IMR-90 (cell line): ENCODE measurements around the gene DENND10. TPM values are rescaled to one million over a fixed set of nuclear protein-coding genes. Genes with fewer than 3 reads are reported as not detected.

Experiments used
- ATAC-seq: fragments of 200-7000 bp; cut with Tn5 transposase; 2 replicates; pipeline ENCODE4 v1.9.1; 2020; ENCODE audit warnings: low read depth, mild to moderate bottlenecking, moderate library complexity
- BruUV-seq: library from RNA; stranded (reverse); fragments of 400-500 nt; replicated peaks from 2 replicates; lab custom pipeline; 2021; lab: Mats Ljungman, UMichigan
- CTCF ChIA-PET: fragments of 300-600 bp; formaldehyde crosslinking; extraction: SDS; loops from one replicate; lab custom pipeline; 2021; ENCODE audit warnings: antibody characterized with exemption; lab: Yijun Ruan, JAX
- POLR2A ChIA-PET: fragments of 300-600 bp; sonication (Branson Sonifier 250); formaldehyde crosslinking; loops from one replicate; lab custom pipeline; 2022; ENCODE audit warnings: antibody characterized with exemption; ENCODE audit not compliant: unreplicated experiment; lab: Charles Lee
- DNase-seq: peaks from one replicate; pipeline ENCODE4 v3.0.0; 2013
- H2AFZ ChIP-seq: replicated peaks from 2 replicates; pipeline ENCODE3; 2013; ENCODE audit warnings: low read length, mild to moderate bottlenecking; ENCODE audit not compliant: poor library complexity
- H2AK5ac ChIP-seq: 2 replicates; pipeline ENCODE4 v1.6.1; 2013; ENCODE audit warnings: low read depth, low read length, inconsistent platforms
- H2AK9ac ChIP-seq: replicated peaks from 2 replicates; pipeline ENCODE3; 2013; ENCODE audit warnings: mild to moderate bottlenecking, low read depth, low read length, moderate library complexity; ENCODE audit not compliant: poor library complexity
- H2BK120ac ChIP-seq: 2 replicates; pipeline ENCODE4 v1.6.1; 2013; ENCODE audit warnings: low read depth, low read length, inconsistent platforms
- H2BK15ac ChIP-seq: 3 replicates; pipeline ENCODE4 v1.6.1; 2013; ENCODE audit warnings: low read depth, low read length, inconsistent platforms
- H2BK20ac ChIP-seq: 2 replicates; pipeline ENCODE4 v1.6.1; 2013; ENCODE audit warnings: low read depth, mild to moderate bottlenecking, inconsistent platforms, low read length, moderate library complexity
- H2BK5ac ChIP-seq: 2 replicates; pipeline ENCODE4 v1.6.1; 2013; ENCODE audit warnings: mild to moderate bottlenecking, low read depth, low read length, inconsistent platforms; ENCODE audit not compliant: poor library complexity, severe bottlenecking
- H3K14ac ChIP-seq: replicated peaks from 2 replicates; pipeline ENCODE4 v1.6.1; 2013; ENCODE audit warnings: low read depth, low read length, inconsistent platforms
- H3K18ac ChIP-seq: 2 replicates; pipeline ENCODE4 v1.6.1; 2013; ENCODE audit warnings: low read depth, low read length, control low read depth
- H3K23ac ChIP-seq: 2 replicates; pipeline ENCODE4 v1.6.1; 2013; ENCODE audit warnings: low read depth, low read length, inconsistent platforms
- H3K27ac ChIP-seq: 2 replicates; pipeline ENCODE4 v1.5.1; 2013; ENCODE audit warnings: mild to moderate bottlenecking, control low read depth, low read length; ENCODE audit not compliant: insufficient read depth
- H3K27me3 ChIP-seq: 2 replicates; pipeline ENCODE4 v1.6.1; 2013; ENCODE audit warnings: low read length; ENCODE audit not compliant: control insufficient read depth, insufficient read depth
- H3K36me3 ChIP-seq: 2 replicates; pipeline ENCODE4 v1.6.1; 2013; ENCODE audit warnings: low read length, mixed read lengths; ENCODE audit not compliant: control insufficient read depth, insufficient read depth
- H3K4ac ChIP-seq: 2 replicates; pipeline ENCODE4 v1.6.1; 2013; ENCODE audit warnings: low read depth, low read length, inconsistent platforms
- H3K4me1 ChIP-seq: 2 replicates; pipeline ENCODE4 v1.6.1; 2013; ENCODE audit warnings: low read length, mixed read lengths; ENCODE audit not compliant: control insufficient read depth, insufficient read depth
- H3K4me2 ChIP-seq: 2 replicates; pipeline ENCODE4 v1.6.1; 2013; ENCODE audit warnings: low read depth, mild to moderate bottlenecking, control low read depth, low read length, moderate library complexity
- H3K4me3 ChIP-seq: 2 replicates; pipeline ENCODE4 v1.5.1; 2013; ENCODE audit warnings: low read depth, mild to moderate bottlenecking, control low read depth, low read length, moderate library complexity; ENCODE audit not compliant: insufficient read depth
- H3K56ac ChIP-seq: 2 replicates; pipeline ENCODE4 v1.6.1; 2013; ENCODE audit warnings: low read length, inconsistent platforms; ENCODE audit not compliant: insufficient read depth; ENCODE audit errors: extremely low read depth
- H3K79me1 ChIP-seq, 2 experiments: 2 replicates each; pipeline ENCODE4 v1.6.1; 2013; ENCODE audit warnings: low read length in 2 of 2, inconsistent platforms in 1 of 2, low read depth in 1 of 2
- H3K9ac ChIP-seq: 2 replicates; pipeline ENCODE4 v1.6.1; 2013; ENCODE audit warnings: low read depth, low read length, control low read depth
- H3K9me1 ChIP-seq: 2 replicates; pipeline ENCODE4 v1.6.1; 2013; ENCODE audit warnings: low read length, inconsistent platforms; ENCODE audit not compliant: insufficient read depth
- H3K9me3 ChIP-seq: 2 replicates; pipeline ENCODE4 v1.6.1; 2013; ENCODE audit warnings: low read length; ENCODE audit not compliant: control insufficient read depth, insufficient read depth
- H4K20me1 ChIP-seq: 2 replicates; pipeline ENCODE4 v1.6.1; 2013; ENCODE audit warnings: low read length, inconsistent platforms; ENCODE audit not compliant: insufficient read depth
- H4K5ac ChIP-seq: 2 replicates; pipeline ENCODE4 v1.6.1; 2013; ENCODE audit warnings: mild to moderate bottlenecking, low read depth, low read length, control low read depth
- H4K8ac ChIP-seq, 2 experiments: 2 replicates each; pipeline ENCODE4 v1.6.1; 2013; ENCODE audit warnings: low read depth in 2 of 2, low read length in 2 of 2, control low read depth in 1 of 2, inconsistent platforms in 1 of 2
- H4K91ac ChIP-seq: 2 replicates; pipeline ENCODE4 v1.6.1; 2013; ENCODE audit warnings: low read depth, low read length, inconsistent platforms; ENCODE audit not compliant: insufficient read depth
- BHLHE40 ChIP-seq: fragments of 150-350 bp; IDR thresholded peaks from 2 replicates; pipeline ENCODE4 v1.6.1; 2016; ENCODE audit warnings: mild to moderate bottlenecking, low read depth, low read length
- FOS ChIP-seq: fragments of 150-350 bp; IDR thresholded peaks from 2 replicates; pipeline ENCODE4 v1.6.1; 2016; ENCODE audit warnings: low read depth, low read length
- MAFK ChIP-seq: IDR thresholded peaks from 2 replicates; pipeline ENCODE4 v1.6.1; 2012; ENCODE audit warnings: low read depth, low read length, improper control_type of control experiment
- MXI1 ChIP-seq: IDR thresholded peaks from 2 replicates; pipeline ENCODE4 v1.6.1; 2012; ENCODE audit warnings: low read depth, mild to moderate bottlenecking, low read length, moderate library complexity, borderline replicate concordance
- RAD21 ChIP-seq: IDR thresholded peaks from 2 replicates; pipeline ENCODE4 v1.6.1; 2012; ENCODE audit warnings: low read length, improper control_type of control experiment
- RCOR1 ChIP-seq: IDR thresholded peaks from 2 replicates; pipeline ENCODE4 v1.6.1; 2012; ENCODE audit warnings: mild to moderate bottlenecking, low read length, improper control_type of control experiment; ENCODE audit not compliant: insufficient replicate concordance
- RFX5 ChIP-seq: IDR thresholded peaks from 2 replicates; pipeline ENCODE4 v1.8.0; 2012; ENCODE audit warnings: low read depth, mild to moderate bottlenecking, low read length, moderate library complexity
- SMC3 ChIP-seq: fragments of 150-350 bp; IDR thresholded peaks from 2 replicates; pipeline ENCODE4 v1.6.1; 2016; ENCODE audit warnings: low read depth, mild to moderate bottlenecking, antibody characterized with exemption, low read length, moderate library complexity
- WGBS, 2 experiments: methylation state at CpG; one replicate each; pipeline versions ENCODE4 v1.1.5 to v1.1.7; 2013; ENCODE audit warnings: missing lambda C conversion rate in 2 of 2; ENCODE audit not compliant: insufficient read length in 1 of 2; ENCODE audit errors: extremely low coverage in 2 of 2; 5-methylcytosine and 5-hydroxymethylcytosine counted together
- dilution Hi-C: fragments of 300-500 bp; cut with HindIII; formaldehyde crosslinking; loops from one replicate; pipeline ENCODE4 v1.14.3; 2018; ENCODE audit warnings: low sequenced_read_pairs; ENCODE audit not compliant: unreplicated experiment
- in situ Hi-C: fragments of 300-500 bp; cut with MboI; formaldehyde crosslinking; loops from 3 replicates; pipeline ENCODE4 v1.14.3; 2019; ENCODE audit warnings: low sequenced_read_pairs, inconsistent platforms, mixed read lengths
- intact Hi-C: fragments of 100-400 bp; cut with micrococcal nuclease; formaldehyde crosslinking; loops from 2 replicates; pipeline ENCODE4 v1.10.0; 2022
- polyA plus RNA-seq, 3 experiments: library from polyadenylated mRNA; depleted of rRNA; stranded (reverse); fragments of >200 nt; gene quantifications; 2 replicates each; pipeline ENCODE4 v1.2.3, GENCODE V29; 2012; ENCODE audit warnings: low replicate concordance in 1 of 3
- total RNA-seq: library from RNA; depleted of rRNA; stranded (reverse); fragments of >200 nt; gene quantifications from 2 replicates; pipeline ENCODE4 v1.2.3, GENCODE V29; 2012
- TF ChIP-seq, protein P1 (sequence below): fragments of 150-350 bp; IDR thresholded peaks from 2 replicates; pipeline ENCODE4 v1.6.1; 2016; ENCODE audit warnings: low read depth, mild to moderate bottlenecking, low read length, moderate library complexity, borderline replicate concordance
- TF ChIP-seq, protein P2 (sequence below): fragments of 150-350 bp; IDR thresholded peaks from 2 replicates; pipeline ENCODE4 v1.6.1; 2017; ENCODE audit warnings: mild to moderate bottlenecking, antibody characterized with exemption, low read length, low read depth
- TF ChIP-seq, protein P3 (sequence below): conservative IDR thresholded peaks from 2 replicates; pipeline ENCODE4 v1.5.1; 2012; ENCODE audit warnings: mild to moderate bottlenecking, low read depth, low read length, improper control_type of control experiment

DENND10 gene
- total and polyA plus RNA-seq, 2 of the 4 experiments (the other 2 are of a cell fraction) = 50.9 to 81.4 TPM

DNA sequence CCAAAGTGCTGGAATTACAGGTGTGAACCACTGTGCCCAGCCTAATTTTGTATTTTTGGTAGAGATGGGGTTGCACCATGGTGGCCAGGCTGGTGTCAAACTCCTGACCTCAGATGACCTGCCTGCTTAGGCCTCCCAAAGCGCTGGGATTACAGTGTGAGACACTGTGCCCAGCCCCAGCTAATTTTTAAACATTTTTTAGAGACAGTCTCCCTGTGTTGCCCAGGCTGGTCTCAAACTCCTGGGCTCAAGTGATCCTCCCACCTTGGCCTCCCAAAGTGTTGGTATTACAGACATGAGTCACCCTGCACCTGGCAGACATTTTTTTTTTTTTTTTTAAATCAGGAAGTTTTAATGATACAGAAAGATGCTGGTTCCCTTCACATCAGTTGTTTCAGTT is 15.5 kb downstream of the DENND10 start:
- H3K4me2 ChIP-seq = no peak overlapping the region
- H4K91ac ChIP-seq = no peak overlapping the region
- H3K9me3 ChIP-seq = no peaks in the 10 kb centered on the region
- H3K36me3 ChIP-seq = peaks cover 51% of the 10 kb centered on the region
- no peak overlapping the region for H3K56ac ChIP-seq
- peak overlapping the region; percentile 59; the same call in 1 of the 2 replicates for H2AK5ac ChIP-seq
- H3K23ac ChIP-seq = no peak overlapping the region
- H3K4me1 ChIP-seq = peaks cover 4% of the 10 kb centered on the region
- TF ChIP-seq MAFK = no peak
- no peak for TF ChIP-seq MXI1
- TF ChIP-seq, protein P1, sequence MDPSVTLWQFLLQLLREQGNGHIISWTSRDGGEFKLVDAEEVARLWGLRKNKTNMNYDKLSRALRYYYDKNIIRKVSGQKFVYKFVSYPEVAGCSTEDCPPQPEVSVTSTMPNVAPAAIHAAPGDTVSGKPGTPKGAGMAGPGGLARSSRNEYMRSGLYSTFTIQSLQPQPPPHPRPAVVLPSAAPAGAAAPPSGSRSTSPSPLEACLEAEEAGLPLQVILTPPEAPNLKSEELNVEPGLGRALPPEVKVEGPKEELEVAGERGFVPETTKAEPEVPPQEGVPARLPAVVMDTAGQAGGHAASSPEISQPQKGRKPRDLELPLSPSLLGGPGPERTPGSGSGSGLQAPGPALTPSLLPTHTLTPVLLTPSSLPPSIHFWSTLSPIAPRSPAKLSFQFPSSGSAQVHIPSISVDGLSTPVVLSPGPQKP = no peak
- TF ChIP-seq RFX5 = no peak
- TF ChIP-seq, protein P2, sequence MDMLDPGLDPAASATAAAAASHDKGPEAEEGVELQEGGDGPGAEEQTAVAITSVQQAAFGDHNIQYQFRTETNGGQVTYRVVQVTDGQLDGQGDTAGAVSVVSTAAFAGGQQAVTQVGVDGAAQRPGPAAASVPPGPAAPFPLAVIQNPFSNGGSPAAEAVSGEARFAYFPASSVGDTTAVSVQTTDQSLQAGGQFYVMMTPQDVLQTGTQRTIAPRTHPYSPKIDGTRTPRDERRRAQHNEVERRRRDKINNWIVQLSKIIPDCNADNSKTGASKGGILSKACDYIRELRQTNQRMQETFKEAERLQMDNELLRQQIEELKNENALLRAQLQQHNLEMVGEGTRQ = no peak
- TF ChIP-seq FOS = no peak
- TF ChIP-seq, protein P3, sequence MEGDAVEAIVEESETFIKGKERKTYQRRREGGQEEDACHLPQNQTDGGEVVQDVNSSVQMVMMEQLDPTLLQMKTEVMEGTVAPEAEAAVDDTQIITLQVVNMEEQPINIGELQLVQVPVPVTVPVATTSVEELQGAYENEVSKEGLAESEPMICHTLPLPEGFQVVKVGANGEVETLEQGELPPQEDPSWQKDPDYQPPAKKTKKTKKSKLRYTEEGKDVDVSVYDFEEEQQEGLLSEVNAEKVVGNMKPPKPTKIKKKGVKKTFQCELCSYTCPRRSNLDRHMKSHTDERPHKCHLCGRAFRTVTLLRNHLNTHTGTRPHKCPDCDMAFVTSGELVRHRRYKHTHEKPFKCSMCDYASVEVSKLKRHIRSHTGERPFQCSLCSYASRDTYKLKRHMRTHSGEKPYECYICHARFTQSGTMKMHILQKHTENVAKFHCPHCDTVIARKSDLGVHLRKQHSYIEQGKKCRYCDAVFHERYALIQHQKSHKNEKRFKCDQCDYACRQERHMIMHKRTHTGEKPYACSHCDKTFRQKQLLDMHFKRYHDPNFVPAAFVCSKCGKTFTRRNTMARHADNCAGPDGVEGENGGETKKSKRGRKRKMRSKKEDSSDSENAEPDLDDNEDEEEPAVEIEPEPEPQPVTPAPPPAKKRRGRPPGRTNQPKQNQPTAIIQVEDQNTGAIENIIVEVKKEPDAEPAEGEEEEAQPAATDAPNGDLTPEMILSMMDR = no peak
- no peak for TF ChIP-seq SMC3
- no peak for TF ChIP-seq RCOR1
- no peak for TF ChIP-seq RAD21
- TF ChIP-seq BHLHE40 = no peak
- in situ Hi-C loops = no loop called here
- peaks cover 4% of the 10 kb centered on the region; the same call in 1 of the 2 replicates for H3K9me1 ChIP-seq
- ATAC-seq = no peak
- H3K14ac ChIP-seq = no peak overlapping the region
- CTCF ChIA-PET = interaction anchor here (1.1 kb wide), 1 partner anchor 12 kb away, joined by 4 read pairs; no protein-coding TSS in a partner anchor
- no peak overlapping the region for H3K18ac ChIP-seq
- H3K4ac ChIP-seq = no peak overlapping the region
- dilution Hi-C loops = no loop called here
- peaks cover 4% of the 10 kb centered on the region; the same call in 1 of the 2 replicates for H4K20me1 ChIP-seq
- H2AFZ ChIP-seq = no peak overlapping the region
- no peak overlapping the region for H4K8ac ChIP-seq
- intact Hi-C loops = no loop called here
- no TSS peak for BruUV-seq
- H2BK15ac ChIP-seq = no peak overlapping the region
- H2BK5ac ChIP-seq = peak overlapping the region; percentile 85
- peaks cover 6 to 30% of the 10 kb centered on the region in 2 experiments; a peak in 3 of 4 replicates for H3K79me1 ChIP-seq
- no peak overlapping the region for H4K5ac ChIP-seq
- no peaks in the 10 kb centered on the region for H3K27me3 ChIP-seq
- WGBS, 2 experiments = 83% methylated on average over 1 of the region's 1 CpG; no CpG with 5 or more reads in 1 of the 2 experiments
- H2BK20ac ChIP-seq = no peak overlapping the region
- no peak overlapping the region for H3K9ac ChIP-seq
- no peak overlapping the region for H3K4me3 ChIP-seq
- no peak overlapping the region for H2AK9ac ChIP-seq
- POLR2A ChIA-PET = no interaction called here
- no peak overlapping the region for H3K27ac ChIP-seq
- H2BK120ac ChIP-seq = no peak overlapping the region
- DNase-seq = no peak
